ENCODE measurements around the gene LMAN2L.
A peak's percentile ranks its signal among the peaks of the same experiment; 100 is the strongest.
"Not testable (repeated sequence)": the region's sequence is repeated elsewhere in the genome, so short reads cannot be mapped to it uniquely, and the experiment has no call there.

Gene LMAN2L

DNA sequence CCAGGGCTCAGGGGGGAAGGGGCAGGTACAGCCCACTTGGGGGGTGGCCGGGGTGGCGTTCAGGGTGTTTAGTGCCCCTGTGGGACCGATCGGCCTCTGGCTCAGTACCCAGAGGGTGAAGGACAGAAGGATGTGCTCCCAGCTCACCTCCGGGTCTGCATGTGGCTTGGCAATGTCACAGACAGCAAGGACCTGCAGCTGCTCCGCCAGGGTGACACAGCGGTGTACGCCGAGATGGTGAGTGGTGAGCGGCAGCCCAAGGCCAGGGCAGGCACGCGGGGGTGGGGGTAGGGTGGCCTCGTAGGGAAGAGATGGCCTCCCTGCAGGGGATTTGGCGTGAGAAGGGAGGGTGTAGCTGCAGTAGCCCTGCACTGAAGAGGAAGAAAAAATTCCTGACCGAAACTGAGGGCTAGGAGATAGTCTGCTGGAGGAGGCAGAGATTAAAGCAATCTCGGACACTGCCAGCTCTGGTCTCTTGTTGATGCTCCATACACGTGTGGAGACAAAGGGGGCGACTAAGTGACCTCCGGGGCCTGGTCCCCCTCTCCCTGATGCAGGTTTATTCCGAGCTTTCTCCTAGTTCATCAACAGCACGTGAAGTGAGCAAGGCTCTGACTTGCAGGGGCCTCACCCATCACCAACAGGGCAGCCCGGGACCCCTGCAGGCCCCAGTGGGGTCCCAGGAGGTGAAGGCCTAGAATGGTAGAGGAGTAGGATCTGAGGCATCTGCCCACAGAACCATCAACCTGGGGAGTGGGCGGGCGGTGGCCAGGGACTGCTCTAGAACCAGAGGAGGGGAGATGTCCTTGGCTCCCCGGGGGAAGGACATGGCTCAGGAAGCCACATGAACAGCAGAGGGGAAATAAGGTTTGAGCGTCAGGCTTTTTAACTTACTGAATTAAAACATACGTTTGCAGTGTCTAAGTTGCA, 51.9 kb downstream of the LMAN2L start:
- DNase-seq (ENCODE audit: low spot score), result no peak

DNA sequence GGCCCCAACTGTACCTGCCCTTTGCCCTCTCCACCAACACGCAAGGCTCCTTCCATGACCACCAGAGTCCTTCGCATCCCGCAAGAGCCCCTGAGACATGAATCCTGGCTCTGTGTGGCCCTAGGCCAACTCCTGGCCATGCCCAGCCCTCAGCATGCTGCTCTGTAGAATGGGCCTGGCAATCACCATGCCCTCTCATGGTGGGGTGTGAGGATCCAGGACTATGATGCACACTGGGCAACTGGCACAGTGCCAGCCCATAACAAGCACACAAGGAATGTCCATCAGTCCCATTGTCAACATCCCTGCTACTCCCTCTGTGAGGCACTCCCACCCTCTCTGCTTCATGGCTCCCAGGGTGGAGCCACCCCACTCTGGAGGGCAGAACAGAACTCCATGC, 52.6 kb downstream of the LMAN2L start:
- DNase-seq (ENCODE audit: low spot score), result no peak

DNA sequence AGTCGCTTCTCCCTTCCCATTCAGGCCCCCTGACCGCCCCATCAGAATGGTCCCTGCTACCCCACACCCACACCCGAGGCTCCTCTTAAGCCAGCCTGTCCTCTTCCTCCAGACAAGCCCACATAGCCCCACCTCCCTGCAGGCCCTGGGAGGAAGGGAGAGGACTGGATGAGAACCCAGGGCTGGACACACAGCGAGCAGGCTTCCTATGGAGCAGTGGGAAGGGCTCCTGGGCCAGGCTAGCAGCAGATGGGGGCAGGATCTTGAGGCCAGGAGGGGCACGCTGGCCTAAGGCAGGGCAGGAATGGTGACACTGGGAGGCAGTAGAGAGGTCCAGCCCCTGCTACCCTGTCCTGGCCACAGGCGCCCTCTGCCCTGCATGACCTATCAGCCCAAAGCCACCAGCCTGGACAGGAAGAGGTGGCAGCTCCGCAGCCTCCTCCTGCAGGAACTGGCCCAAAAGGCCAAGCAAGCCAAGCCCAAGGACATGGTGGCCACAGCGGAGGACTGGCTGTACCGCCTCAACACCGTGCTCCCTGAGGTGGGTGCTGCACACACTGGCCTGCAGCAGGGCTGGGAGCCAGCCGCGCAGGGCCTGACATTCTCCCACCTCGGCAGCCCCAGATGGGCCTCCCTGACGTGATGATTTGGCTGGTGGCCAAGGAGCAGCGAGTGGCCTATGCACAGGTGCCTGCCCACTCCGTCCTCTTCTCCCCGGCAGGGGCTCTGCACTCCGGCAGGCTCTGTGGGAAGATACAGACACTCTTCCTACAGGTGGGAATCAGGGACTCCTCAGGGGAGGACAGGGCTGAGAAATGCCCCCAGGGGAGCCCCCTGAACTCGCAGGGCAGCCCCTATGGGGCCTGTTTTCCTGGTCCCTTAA, 54.0 kb downstream of the LMAN2L start:
- peak; percentile 36 for DNase-seq (ENCODE audit: low spot score)

DNA sequence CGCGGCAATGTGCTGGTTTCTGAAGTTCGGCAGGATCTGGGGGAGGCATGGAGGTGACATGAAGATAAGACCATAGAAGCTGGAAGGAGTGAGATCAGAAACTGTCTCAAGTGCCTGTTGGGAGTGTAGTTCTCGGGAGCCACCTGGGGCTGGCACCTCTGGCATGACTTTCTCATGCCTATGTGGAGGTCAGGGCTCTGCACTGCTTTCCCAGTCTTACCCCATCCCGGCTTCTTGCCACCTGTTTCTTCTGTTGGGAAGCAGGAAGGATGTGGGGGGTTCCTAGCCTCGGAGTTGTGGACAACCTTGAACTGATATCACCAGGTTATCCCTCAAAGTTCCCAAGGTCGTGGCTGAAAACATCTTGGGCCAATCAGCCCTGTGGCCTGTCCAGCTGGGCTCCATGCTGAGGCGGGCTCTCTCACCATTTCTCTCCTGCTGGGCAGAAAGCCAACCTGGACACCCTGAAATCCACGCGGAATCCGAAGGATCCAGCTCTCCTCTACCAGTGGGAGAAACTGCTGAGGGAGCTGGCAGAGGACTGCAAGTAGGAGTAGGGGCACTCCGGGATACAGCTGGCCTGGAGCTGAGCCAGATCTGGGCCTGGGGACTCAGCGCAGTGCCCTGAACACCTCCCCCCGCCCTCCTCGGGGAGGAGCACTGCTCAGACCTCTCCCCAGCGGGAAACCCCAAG, 54.8 kb downstream of the LMAN2L start:
- no peak for DNase-seq (ENCODE audit: low spot score)

DNA sequence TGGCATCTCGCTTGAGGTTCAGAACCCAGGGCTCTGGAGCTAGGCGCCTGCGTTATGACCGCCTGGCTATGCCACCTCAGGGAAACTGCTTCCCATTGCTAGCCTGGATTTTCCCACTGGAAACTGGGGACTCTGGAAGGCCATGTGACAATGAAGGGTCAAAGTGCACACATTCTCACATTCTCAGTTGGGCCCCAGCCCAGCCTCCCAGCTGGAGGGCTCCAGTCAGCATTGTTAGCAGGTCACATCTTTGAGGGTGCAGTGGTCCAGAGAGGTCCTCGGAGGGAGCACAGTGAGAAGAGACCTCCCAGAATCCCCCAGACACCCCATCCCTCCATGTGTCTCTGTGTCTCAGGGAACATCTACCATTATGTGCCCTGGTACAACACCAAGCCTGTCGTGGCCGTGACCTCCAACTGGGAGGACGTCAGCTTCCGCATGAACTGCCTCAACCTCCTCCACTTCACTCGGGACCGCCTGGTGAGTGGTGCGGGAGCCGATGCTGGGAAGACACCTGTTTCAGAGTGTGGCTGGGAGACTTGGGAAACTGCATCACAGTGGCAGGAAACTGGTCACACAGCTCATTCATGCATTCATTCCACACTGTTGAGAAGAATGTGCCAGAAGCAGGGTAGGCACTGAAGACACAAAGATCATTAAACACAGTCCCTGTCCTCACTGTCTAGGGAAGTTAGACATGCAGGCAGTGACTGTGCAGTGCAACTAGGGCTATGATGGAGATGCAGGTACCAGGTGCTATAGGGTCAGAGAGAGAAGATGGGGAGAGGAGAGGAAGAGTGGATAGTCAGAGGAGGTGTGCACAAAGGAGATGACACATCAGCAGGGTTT, 55.7 kb downstream of the LMAN2L start:
- DNase-seq (ENCODE audit: low spot score), result no peak

DNA sequence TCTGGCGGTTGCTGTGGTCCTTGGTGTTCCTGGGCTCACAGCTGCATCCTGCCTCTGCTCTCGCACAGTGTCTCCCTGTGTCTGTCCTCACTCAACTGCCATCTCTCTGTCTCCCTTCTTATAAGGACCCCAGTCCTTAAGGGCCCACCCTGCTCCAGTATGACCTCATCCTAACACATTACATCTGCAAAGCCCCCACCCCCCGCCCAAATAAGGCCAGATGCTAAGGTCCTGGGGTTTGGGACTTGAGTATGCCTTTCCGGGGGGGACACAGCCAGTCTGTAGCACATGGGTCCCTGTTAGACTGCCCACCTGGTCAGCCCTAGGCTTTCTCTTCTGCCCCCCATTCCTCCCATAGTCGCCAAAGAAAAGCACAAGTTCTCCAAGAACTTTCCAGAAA, 56.6 kb downstream of the LMAN2L start:
- DNase-seq (ENCODE audit: low spot score), result no peak

DNA sequence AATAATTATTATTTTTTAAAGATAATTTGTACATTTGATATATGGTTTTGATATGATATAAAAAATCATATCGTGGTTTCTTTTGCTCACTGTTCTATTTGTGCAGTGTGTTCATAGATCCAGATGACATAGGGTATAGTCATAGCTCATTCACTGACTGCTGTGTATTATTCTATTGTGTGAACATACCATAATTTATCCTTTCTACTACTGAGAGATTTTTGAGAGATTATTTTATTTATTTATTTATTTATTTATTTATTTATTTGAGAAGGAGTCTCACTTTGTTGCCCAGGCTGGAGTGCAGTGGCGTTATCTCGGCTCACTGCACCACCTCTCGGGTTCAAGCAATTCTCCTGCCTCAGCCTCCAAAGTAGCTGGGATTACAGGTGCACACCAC, 58.3 kb downstream of the LMAN2L start:
- no peak for DNase-seq (ENCODE audit: low spot score)

DNA sequence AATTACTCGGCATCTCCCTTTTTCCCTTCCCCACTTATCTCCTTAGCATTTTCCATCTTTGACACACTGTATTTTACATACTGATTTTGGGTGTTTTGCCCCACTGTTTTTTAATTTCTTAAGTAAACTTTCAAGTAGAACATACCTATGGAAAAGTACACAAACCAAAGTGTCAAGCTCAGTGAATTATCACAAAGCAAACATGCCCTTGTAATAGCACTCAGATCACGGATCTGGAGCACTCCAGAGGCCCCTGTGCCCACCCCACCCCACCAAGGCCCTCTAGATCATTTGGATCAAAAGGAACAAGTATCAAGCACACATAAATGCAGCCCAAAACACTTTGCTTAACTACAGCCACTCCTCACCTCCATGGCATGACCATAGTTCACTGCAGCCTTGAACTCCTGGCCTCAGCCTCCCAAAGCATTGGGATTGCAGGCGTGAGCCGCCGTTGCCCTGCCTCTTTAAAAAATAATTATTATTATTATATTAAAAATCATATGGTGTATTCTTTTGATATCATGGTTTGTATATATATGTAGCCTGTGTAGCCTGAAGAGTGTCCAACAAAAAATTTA, 59.2 kb downstream of the LMAN2L start:
- no peak for DNase-seq (ENCODE audit: low spot score)

DNA sequence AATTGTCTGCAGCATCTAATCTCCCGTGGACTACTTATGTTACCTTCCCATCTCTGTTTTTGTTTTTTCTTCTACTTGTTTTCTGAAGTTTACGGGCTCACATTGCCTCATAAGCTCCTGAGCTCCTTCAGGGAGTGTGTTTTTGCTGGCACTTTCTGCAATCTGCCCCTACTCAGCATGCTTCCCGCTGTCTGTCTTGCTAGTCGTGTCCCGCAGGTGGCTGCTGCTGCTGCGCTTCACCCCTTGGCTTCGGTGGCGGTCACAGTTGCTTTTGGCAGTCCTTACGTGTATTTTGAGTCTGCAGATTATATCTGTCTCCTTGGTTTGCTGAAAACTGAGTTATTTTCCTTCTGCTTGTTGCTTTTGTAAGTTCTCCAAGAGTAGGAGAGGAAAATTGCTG, 60.0 kb downstream of the LMAN2L start:
- no peak for DNase-seq (ENCODE audit: low spot score)

DNA sequence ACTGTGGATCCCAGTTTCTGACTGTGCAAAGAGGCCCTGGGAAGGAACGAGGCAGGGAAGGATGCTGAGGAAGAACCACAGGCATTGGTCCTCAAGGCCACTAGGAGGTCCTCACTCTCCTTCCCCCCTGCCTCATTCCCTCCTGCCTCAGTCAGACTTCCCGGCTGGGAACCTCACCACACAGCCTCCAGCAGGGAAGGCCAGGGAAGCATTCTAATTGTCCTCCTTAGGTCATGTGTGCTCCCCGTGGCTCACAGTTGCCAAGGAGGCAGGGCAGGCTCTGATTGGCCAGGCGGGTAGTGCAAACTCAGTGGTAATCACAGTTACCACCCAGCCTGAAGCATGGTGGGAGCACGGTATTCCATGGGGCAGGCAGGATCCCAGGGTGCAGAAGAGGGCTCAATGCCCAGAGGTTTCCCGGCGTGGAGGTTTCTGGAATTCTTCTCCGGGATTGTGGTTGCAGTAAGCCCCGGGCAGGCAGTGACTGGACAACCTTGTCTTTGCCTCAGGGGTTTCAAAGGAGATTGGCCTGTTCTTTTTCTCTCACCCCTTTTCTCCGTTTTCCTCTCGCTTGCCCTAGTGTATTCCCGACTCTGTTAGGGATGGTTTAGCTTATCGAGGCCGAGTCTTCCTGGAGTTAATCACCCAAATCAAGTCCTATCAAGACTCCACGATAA, 70.2 kb downstream of the LMAN2L start:
- no peak for DNase-seq (ENCODE audit: low spot score)

DNA sequence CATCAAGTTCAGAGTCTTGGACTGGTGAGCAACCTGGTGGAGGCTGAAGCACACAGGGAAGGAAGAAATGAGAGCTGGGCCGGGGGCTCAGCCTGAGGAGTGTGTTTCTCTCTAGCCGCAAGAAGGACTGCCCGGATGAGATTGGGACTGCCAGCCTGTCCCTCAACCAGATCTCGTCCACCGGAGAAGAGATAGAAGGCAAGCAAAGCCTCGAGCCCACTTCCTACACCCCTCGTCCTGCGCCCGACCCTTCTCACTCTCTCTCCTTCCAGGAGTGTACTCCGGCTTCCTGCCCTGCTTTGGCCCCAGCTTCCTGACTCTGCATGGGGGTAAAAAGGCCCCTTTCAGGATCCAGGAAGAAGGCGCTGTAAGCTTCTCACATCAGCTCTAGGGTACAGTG, 71.1 kb downstream of the LMAN2L start:
- no peak for DNase-seq (ENCODE audit: low spot score)

DNA sequence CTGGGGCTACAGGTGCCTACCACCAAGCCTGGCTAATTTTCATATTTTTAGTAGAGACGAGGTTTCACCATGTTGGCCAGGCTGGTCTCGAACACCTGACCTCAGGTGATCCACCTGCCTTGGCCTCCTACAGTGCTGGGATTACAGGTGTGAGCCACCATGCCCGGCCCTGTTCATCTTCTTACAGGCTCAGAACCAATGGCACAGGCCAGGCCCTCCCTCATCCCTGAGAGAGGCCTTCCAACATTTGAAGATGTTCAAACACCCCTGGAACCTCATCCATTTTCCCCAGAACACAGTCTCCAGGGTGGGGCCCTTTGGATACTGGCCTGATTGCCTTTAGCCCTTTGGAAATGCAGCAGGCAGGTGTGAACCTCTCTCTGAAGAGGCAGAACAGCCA, 74.1 kb downstream of the LMAN2L start:
- DNase-seq (ENCODE audit: low spot score), result not testable (repeated sequence)

DNA sequence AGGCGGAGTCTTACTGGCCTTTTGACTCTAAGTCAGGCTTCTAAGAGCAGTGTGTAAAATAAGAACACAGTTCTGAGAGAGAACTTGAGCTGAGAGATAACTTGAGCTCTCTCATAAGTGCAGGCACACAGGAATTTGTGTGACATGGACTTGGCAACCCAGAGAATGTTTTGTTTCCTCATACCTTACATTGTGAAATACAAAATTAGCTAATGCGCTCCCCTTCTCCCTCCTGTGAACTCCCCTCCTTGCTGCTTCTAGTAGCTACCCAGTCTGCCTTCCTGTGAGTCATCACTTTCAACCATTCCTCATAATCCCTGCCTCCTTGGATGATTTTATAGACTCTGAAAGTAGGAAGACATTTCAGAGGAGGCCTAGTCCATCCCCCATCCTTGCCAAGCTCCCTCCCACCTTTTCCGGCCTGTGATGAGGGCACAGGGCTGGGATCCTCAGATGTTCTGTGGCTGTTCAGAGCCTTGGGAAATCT, 74.7 kb downstream of the LMAN2L start:
- peak; percentile 96 for DNase-seq (ENCODE audit: low spot score)

DNA sequence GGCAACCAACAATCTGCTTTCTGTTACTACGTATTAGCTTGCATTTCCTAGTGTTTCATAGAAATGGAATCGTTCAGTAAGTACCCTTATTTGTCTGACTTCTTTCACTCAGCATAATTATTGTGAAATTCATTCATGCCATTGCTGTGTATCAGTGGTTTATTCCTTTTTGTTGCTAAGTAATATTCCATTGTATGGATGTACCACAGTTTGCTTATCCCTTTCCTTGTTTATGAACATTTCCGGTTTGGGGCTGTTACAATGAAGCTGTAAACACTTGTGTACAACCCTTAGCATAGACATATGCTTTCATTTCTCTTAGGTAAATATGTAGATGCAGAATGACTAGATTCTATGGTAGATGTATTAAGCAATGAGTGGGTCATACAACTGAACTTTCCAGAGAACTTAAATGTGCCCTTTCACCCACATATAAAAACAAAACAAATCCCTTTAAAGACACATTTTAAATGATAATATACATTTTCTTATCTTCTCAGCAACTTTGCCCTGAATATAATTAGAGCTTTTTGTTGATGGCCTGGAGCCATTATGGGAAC, 75.4 kb downstream of the LMAN2L start:
- DNase-seq (ENCODE audit: low spot score), result no peak

DNA sequence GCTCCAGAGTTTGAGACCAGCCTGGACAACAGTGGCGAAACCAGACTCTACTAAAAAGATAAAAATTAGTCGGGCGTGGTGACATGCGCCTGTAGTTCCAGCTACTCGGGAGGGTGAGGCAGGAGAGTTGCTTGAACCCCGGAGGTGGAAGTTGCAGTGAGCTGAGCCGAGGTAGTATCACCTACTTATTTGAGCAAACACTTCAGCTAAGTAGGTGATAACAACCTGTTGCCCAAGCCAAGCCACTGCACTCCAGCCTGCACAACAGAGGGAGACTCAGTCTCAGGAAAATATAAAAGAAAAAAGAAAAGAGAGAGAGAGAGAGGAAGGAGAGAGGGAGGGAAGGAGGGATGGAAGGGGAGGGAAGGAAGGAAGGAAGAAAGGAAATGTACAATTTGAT, 76.0 kb downstream of the LMAN2L start:
- DNase-seq (ENCODE audit: low spot score), result no peak

DNA sequence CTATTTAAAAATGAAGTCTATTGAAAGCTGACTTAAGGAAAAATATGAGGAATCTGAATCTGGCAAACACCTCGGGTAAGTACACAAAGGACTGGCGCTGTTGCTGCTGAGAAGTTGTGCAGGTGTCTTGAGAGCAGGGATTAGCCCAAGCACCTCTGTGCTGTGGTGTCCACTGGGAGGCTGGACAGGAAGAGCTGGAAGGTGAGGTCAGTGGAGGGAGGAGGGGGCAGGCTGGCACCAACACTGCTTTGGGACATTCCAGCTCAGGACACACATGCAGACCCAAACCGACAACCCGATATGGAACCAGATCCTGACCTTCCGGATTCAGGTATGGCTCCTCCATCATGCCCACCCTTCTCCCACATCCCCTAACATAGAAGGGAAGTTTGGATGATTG, 76.7 kb downstream of the LMAN2L start:
- DNase-seq (ENCODE audit: low spot score), result no peak

DNA sequence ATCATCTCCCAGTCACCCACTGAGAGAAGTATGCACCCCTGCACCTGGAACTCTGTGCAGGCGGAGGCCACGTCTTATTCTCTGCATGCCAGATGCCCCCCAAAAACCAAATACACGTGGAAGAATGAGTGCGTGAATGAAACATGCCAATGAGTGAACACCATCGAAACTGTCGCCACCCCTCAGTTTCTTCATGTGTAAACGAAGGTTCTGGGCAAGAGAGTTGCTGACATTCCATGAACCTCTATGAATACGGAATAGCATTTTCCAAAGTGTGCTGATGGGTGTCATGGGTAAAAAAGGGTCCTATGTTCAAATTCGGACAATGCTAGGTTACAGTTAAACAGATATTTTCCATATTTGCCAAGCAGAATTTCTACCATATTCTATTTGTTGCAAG, 77.5 kb downstream of the LMAN2L start:
- no peak for DNase-seq (ENCODE audit: low spot score)

DNA sequence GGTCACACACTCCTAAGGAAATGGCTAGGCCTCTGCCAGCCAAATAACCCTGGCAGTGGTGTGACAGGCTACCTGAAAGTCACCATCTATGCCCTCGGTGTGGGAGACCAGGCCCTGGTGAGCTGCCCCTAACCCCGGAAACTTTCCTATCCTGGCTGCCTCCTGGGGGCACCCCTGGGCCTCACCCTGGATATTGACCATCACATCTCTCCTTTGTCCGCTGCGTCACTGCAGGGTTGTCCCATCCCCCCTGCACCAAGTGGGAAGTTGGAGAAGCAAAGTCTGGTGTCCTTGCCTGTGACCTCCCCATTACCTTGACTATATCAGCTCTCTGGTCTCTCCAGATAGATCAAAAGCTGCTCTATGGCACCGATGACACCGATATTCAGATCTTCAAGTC, 78.5 kb downstream of the LMAN2L start:
- DNase-seq (ENCODE audit: low spot score), result no peak

DNA sequence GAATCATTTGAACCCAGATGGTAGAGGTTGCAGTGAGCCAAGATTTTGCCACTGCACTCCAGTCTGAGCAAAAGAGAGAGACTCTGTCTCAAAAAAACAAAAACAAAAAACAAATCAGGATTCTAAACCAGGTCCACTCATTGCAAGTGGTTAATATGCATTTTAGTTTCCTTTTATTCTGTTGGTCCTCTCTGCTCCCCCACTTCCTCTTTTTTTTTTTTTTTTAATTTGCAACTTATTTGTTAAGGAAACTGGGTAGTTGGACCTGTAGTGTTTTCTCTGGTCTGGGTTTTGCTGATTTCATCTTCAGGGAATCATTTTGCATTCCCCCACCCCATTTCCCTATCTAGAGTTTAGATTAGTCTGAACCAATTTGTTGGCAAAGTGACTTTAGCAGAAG, 83.3 kb downstream of the LMAN2L start:
- DNase-seq (ENCODE audit: low spot score), result no peak

Data from hepatic stellate cell (primary cell).